DOHH2 (cell line): Measurements from ENCODE around the gene PTPRN2.

Source experiments
- H3F3A ChIP-seq: fragments of 200-600 bp; sonication (generic), shearing (Covaris generic); 2 replicates; pipeline ENCODE4 v1.6.0; 2016; ENCODE audit warnings: antibody characterized with exemption, mild to moderate bottlenecking; ENCODE audit not compliant: control insufficient read depth, insufficient read depth
- H3K27ac ChIP-seq: fragments of 200-600 bp; sonication (generic); 2 replicates; pipeline ENCODE4 v1.5.1; 2014; ENCODE audit warnings: low read depth, mild to moderate bottlenecking, low read length, moderate library complexity
- H3K27me3 ChIP-seq: fragments of 200-600 bp; sonication (generic); 2 replicates; pipeline ENCODE4 v1.6.1; 2014; ENCODE audit warnings: mild to moderate bottlenecking, low read length, mixed read lengths; ENCODE audit not compliant: control insufficient read depth
- H3K36me3 ChIP-seq: fragments of 200-600 bp; sonication (generic); 2 replicates; pipeline ENCODE4 v1.6.1; 2014; ENCODE audit warnings: mild to moderate bottlenecking, low read length, moderate library complexity, mixed read lengths; ENCODE audit not compliant: control insufficient read depth
- H3K4me1 ChIP-seq: fragments of 200-600 bp; sonication (generic); 2 replicates; pipeline ENCODE4 v1.6.1; 2014; ENCODE audit warnings: mild to moderate bottlenecking, low read length, mixed read lengths; ENCODE audit not compliant: control insufficient read depth
- H3K4me2 ChIP-seq: fragments of 200-600 bp; sonication (generic); 2 replicates; pipeline ENCODE4 v1.6.0; 2014; ENCODE audit warnings: mild to moderate bottlenecking, low read length, moderate library complexity
- H3K4me3 ChIP-seq: fragments of 200-600 bp; sonication (generic); 2 replicates; pipeline ENCODE4 v1.5.1; 2014; ENCODE audit warnings: mild to moderate bottlenecking, low read length, mixed read lengths
- H3K79me2 ChIP-seq: fragments of 200-600 bp; sonication (generic); 2 replicates; pipeline ENCODE4 v1.6.1; 2014; ENCODE audit warnings: mild to moderate bottlenecking, low read length, mixed read lengths; ENCODE audit not compliant: control insufficient read depth
- H3K9me2 ChIP-seq: fragments of 200-600 bp; sonication (generic); replicated peaks from 2 replicates; pipeline ENCODE4 v1.6.1; 2014; ENCODE audit warnings: mild to moderate bottlenecking, low read length, mixed read lengths; ENCODE audit not compliant: control insufficient read depth
- H3K9me3 ChIP-seq: fragments of 200-600 bp; sonication (generic); 2 replicates; pipeline ENCODE4 v1.6.1; 2014; ENCODE audit warnings: antibody characterized with exemption, low read length, mixed read lengths; ENCODE audit not compliant: control insufficient read depth, insufficient read depth
- H4K20me1 ChIP-seq: fragments of 200-600 bp; sonication (generic); 2 replicates; pipeline ENCODE4 v1.6.0; 2014; ENCODE audit warnings: low read depth, mild to moderate bottlenecking, antibody characterized with exemption, low read length, moderate library complexity; ENCODE audit not compliant: control insufficient read depth, insufficient read depth
- EZH2phosphoT487 ChIP-seq: fragments of 200-600 bp; sonication (generic); IDR thresholded peaks from 2 replicates; pipeline ENCODE4 v1.6.1; 2017; ENCODE audit warnings: borderline replicate concordance, mild to moderate bottlenecking, antibody characterized with exemption, low read length, moderate library complexity, mixed read lengths
- TF ChIP-seq, protein P1 (sequence below): fragments of 200-600 bp; sonication (generic); IDR thresholded peaks from one replicate; pipeline ENCODE4 v1.5.1; 2014; ENCODE audit warnings: antibody characterized with exemption, mild to moderate bottlenecking, low read depth, low read length; ENCODE audit not compliant: poor library complexity, severe bottlenecking

PTPRN2 gene

DNA sequence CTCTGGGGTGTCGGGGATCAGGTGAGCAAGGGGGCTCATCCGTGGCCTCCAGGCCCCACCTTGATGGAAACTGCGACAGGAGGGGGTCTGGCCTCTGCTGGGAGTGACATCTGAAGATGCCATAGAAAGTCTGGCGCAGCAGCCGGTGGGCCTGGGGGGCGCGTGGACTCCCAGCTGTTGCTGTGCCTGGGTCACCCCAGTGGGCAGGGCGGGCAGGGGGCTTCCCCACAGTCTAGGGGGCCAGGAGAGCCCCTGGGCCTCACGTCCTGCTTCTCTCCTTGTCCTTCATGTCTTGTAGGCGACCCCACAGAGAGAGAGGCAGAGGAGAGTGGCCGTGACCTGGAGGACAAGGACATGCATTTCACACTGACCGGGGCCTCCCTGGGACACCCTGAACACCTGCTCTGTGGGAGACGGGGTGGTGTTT, 800.3 kb downstream of the PTPRN2 start:
- no peak overlapping the region for H3K4me2 ChIP-seq
- no peaks in the 10 kb centered on the region for H3K79me2 ChIP-seq
- no peak for TF ChIP-seq EZH2phosphoT487
- TF ChIP-seq, protein P1, sequence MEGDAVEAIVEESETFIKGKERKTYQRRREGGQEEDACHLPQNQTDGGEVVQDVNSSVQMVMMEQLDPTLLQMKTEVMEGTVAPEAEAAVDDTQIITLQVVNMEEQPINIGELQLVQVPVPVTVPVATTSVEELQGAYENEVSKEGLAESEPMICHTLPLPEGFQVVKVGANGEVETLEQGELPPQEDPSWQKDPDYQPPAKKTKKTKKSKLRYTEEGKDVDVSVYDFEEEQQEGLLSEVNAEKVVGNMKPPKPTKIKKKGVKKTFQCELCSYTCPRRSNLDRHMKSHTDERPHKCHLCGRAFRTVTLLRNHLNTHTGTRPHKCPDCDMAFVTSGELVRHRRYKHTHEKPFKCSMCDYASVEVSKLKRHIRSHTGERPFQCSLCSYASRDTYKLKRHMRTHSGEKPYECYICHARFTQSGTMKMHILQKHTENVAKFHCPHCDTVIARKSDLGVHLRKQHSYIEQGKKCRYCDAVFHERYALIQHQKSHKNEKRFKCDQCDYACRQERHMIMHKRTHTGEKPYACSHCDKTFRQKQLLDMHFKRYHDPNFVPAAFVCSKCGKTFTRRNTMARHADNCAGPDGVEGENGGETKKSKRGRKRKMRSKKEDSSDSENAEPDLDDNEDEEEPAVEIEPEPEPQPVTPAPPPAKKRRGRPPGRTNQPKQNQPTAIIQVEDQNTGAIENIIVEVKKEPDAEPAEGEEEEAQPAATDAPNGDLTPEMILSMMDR: no peak
- no peaks in the 10 kb centered on the region for H3K9me2 ChIP-seq
- no peaks in the 10 kb centered on the region for H3F3A ChIP-seq
- H3K27me3 ChIP-seq: no peaks in the 10 kb centered on the region
- no peaks in the 10 kb centered on the region for H3K4me1 ChIP-seq
- H3K36me3 ChIP-seq: no peaks in the 10 kb centered on the region
- H4K20me1 ChIP-seq: no peaks in the 10 kb centered on the region
- no peak overlapping the region for H3K27ac ChIP-seq
- no peak overlapping the region for H3K4me3 ChIP-seq
- peaks cover 17% of the 10 kb centered on the region; the same call in 1 of the 2 replicates for H3K9me3 ChIP-seq

DNA sequence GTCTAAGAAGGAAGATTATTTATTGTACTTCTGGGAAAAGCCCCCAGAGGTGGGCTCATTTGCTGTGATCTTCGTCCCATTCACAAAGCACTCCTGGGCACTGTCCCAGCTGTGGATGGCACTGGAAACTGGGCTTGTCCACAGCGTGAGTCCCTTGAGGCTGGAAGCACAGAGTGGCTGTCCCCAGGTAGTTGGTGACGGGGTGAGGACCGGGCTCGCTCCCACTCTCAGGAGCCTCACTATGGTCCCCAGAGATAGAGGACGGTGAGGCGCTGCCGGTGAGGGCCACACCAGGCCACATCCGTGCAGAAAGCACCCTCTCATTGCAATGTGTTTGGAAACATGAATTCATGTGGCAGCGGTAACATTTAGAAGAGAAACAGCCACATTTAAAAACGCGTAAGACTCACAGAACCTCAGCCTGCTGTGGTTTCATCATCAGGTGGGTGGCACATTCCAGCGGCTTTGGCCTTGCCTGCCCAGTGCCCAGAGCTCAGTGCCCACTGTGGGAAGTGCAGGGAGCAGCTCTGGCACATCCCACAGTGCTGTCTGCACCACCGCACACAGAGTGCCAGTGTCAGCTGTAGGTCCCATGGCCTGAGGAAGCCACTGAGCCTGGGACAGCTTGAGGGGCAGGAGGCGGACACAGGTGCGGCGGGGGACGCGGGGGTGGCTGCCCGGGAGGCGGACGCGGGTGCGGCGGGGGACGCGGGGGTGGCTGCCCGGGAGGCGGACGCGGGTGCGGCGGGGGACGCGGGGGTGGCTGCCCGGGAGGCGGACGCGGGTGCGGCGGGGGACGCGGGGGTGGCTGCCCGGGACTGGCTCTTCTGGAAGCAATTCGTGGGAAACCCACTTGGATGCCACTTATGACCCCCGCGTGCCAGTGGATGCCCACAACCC, 801.0 kb downstream of the PTPRN2 start:
- Histone ChIP-seq H4K20me1 (no peaks in the 10 kb centered on the region), H3K27me3 (no peaks in the 10 kb centered on the region), H3K27ac (no peak overlapping the region), H3K36me3 (no peaks in the 10 kb centered on the region), H3F3A (no peaks in the 10 kb centered on the region), H3K79me2 (no peaks in the 10 kb centered on the region), H3K4me1 (no peaks in the 10 kb centered on the region), H3K4me2 (no peak overlapping the region), H3K4me3 (no peak overlapping the region), H3K9me3 (peaks cover 20% of the 10 kb centered on the region; the same call in 1 of the 2 replicates), H3K9me2 (no peaks in the 10 kb centered on the region)
- TF ChIP-seq, protein P1: no peak
- no peak for TF ChIP-seq EZH2phosphoT487

DNA sequence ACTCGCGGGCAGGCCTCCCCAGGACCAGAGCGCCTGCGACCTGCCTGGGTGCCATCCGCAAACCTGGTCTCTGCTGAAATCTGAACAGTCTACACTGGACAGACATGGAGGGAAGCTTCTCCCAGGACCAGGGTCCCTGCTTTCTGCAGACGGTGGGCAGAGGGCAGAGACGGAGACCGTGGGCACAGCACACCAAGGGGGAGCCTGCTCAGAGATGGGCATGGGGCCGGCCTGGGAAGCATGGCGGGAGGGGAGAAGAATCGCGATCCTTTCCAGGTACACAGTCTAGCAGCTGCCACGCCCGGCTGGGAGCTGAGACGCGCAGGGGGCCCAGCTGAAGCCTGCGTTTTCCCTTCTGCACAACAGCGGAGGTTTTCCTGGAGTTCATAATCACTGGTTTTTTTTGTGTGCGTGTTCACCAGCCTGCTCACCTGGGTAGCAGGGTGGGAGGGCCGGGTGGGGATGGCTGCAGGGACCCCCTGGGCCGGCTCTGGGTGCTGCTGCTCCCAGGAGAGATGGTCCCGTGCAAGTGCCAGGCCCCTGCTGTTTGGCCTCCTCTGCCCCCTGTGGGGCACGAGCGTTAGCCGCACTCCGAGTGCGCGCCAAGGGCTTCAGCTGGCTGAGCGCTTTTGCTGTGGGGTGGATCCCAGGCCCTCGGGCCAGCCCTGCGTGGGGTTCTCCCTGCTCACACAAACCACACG, 802.0 kb downstream of the PTPRN2 start:
- no peak overlapping the region for H3K4me2 ChIP-seq
- H3K79me2 ChIP-seq: no peaks in the 10 kb centered on the region
- H3K36me3 ChIP-seq: no peaks in the 10 kb centered on the region
- H4K20me1 ChIP-seq: no peaks in the 10 kb centered on the region
- peaks cover 26% of the 10 kb centered on the region; the same call in 1 of the 2 replicates for H3K9me3 ChIP-seq
- H3K4me1 ChIP-seq: no peaks in the 10 kb centered on the region
- no peak overlapping the region for H3K27ac ChIP-seq
- H3K9me2 ChIP-seq: no peaks in the 10 kb centered on the region
- H3F3A ChIP-seq: no peaks in the 10 kb centered on the region
- H3K4me3 ChIP-seq: no peak overlapping the region
- TF ChIP-seq, protein P1: no peak
- TF ChIP-seq EZH2phosphoT487: no peak
- no peaks in the 10 kb centered on the region for H3K27me3 ChIP-seq
